GM06990 (cell line): ENCODE measurements around the gene HMX2.

Source experiments
- DNase-seq: peaks from one replicate; pipeline ENCODE4 v3.0.0-alpha.2; 2011; ENCODE audit not compliant: insufficient read length; ENCODE audit errors: extremely low read depth
- H3K27me3 ChIP-seq: replicated peaks from 2 replicates; pipeline ENCODE4 v1.6.0; 2011; ENCODE audit warnings: low read length; ENCODE audit not compliant: control insufficient read depth, insufficient read depth
- H3K36me3 ChIP-seq: 2 replicates; pipeline ENCODE4 v1.5.1; 2011; ENCODE audit warnings: low read length; ENCODE audit not compliant: control insufficient read depth, insufficient read depth
- H3K4me3 ChIP-seq: replicated peaks from 2 replicates; pipeline ENCODE4 v1.5.1; 2011; ENCODE audit warnings: low read depth, mild to moderate bottlenecking, control low read depth, low read length
- CTCF ChIP-seq: IDR thresholded peaks from 2 replicates; pipeline ENCODE4 v1.5.1; 2011; ENCODE audit warnings: low read length, control low read depth, mild to moderate bottlenecking, inconsistent platforms; ENCODE audit not compliant: insufficient read depth, poor library complexity, severe bottlenecking

The HMX2 gene

GRCh38 chr10:123148414-123149161 lies 652 bp downstream of the HMX2 start:
- Histone ChIP-seq H3K27me3 (no peaks in the 10 kb centered on the region; the same call in 1 of the 2 replicates), H3K4me3 (peak overlapping the region; percentile 75), H3K36me3 (no peaks in the 10 kb centered on the region)
- DNase-seq = peak; percentile 58
- no peak for TF ChIP-seq CTCF

- no peak for DNase-seq
- TF ChIP-seq CTCF = no peak
- Histone ChIP-seq H3K36me3 (no peaks in the 10 kb centered on the region), H3K4me3 (peak overlapping the region; percentile 75), H3K27me3 (no peaks in the 10 kb centered on the region; the same call in 1 of the 2 replicates)
Observed at GRCh38 chr10:123149162-123149567, 1.2 kb downstream of the HMX2 start.

- TF ChIP-seq CTCF = no peak
- Histone ChIP-seq H3K27me3 (no peaks in the 10 kb centered on the region; the same call in 1 of the 2 replicates), H3K4me3 (peak overlapping the region; percentile 75), H3K36me3 (no peaks in the 10 kb centered on the region)
- peak; percentile 78 for DNase-seq
Observed at GRCh38 chr10:123149568-123150270, 1.8 kb downstream of the HMX2 start.

GRCh38 chr10:123150271-123150985 lies 2.5 kb downstream of the HMX2 start:
- Histone ChIP-seq H3K36me3 (no peaks in the 10 kb centered on the region), H3K4me3 (peak overlapping the region; percentile 75), H3K27me3 (no peaks in the 10 kb centered on the region; the same call in 1 of the 2 replicates)
- no peak for DNase-seq
- no peak for TF ChIP-seq CTCF

- peak overlapping the region; percentile 75 for H3K4me3 ChIP-seq
- peak; percentile 82 for DNase-seq
- no peaks in the 10 kb centered on the region for H3K27me3 ChIP-seq
- H3K36me3 ChIP-seq = no peaks in the 10 kb centered on the region
- peak; percentile 27 for TF ChIP-seq CTCF
Observed at GRCh38 chr10:123150986-123151736, 3.2 kb downstream of the HMX2 start.
